GM18505 (cell line): ENCODE results near the gene ANKRD29.

Experiments
- ATAC-seq: cut with Tn5 transposase; IDR thresholded peaks from one replicate; pipeline ENCODE4 v1.9.1; 2021; ENCODE audit not compliant: unreplicated experiment
- POLR2A ChIP-seq: IDR thresholded peaks from 4 replicates; pipeline ENCODE4 v1.6.1; 2011; ENCODE audit warnings: borderline replicate concordance; ENCODE audit not compliant: insufficient read depth, insufficient read length; ENCODE audit errors: extremely low read depth

The ANKRD29 gene

GRCh38 chr18:23612434-23613090 is 50.1 kb downstream of the ANKRD29 start:
- no peak for ATAC-seq
- TF ChIP-seq POLR2A = no peak

GRCh38 chr18:23609390-23610023 is 53.2 kb downstream of the ANKRD29 start:
- no peak for TF ChIP-seq POLR2A
- no peak for ATAC-seq

- no peak for ATAC-seq
- TF ChIP-seq POLR2A = no peak
Observed at GRCh38 chr18:23608211-23608610, 54.5 kb downstream of the ANKRD29 start.

GRCh38 chr18:23605941-23606340 is 56.8 kb downstream of the ANKRD29 start:
- ATAC-seq = no peak

GRCh38 chr18:23599809-23600208 is 62.9 kb downstream of the ANKRD29 start:
- ATAC-seq = no peak
- TF ChIP-seq POLR2A = no peak

More at GRCh38 chr18:23605941-23606340, 56.8 kb downstream of the ANKRD29 start:
- no peak for TF ChIP-seq POLR2A

- no peak for ATAC-seq
- TF ChIP-seq POLR2A = no peak
Observed at GRCh38 chr18:23596183-23596582, 66.5 kb downstream of the ANKRD29 start.

GRCh38 chr18:23595591-23595990 is 67.1 kb downstream of the ANKRD29 start:
- TF ChIP-seq POLR2A = no peak
- ATAC-seq = no peak

- no peak for ATAC-seq
- no peak for TF ChIP-seq POLR2A
Observed at GRCh38 chr18:23593720-23594119, 69.0 kb downstream of the ANKRD29 start.

- no peak for ATAC-seq
Observed at GRCh38 chr18:23592911-23593310, 69.8 kb downstream of the ANKRD29 start.

GRCh38 chr18:23591011-23591410 is 71.7 kb downstream of the ANKRD29 start:
- no peak for ATAC-seq
- no peak for TF ChIP-seq POLR2A

More at GRCh38 chr18:23592911-23593310, 69.8 kb downstream of the ANKRD29 start:
- no peak for TF ChIP-seq POLR2A

- ATAC-seq = no peak
- TF ChIP-seq POLR2A = no peak
Observed at GRCh38 chr18:23588836-23589560, 73.7 kb downstream of the ANKRD29 start.

- ATAC-seq = no peak
- TF ChIP-seq POLR2A = no peak
Observed at GRCh38 chr18:23587220-23587642, 75.5 kb downstream of the ANKRD29 start.

- TF ChIP-seq POLR2A = peak; percentile 98
- ATAC-seq = peak; percentile 87
Observed at GRCh38 chr18:23586249-23587196, 76.2 kb downstream of the ANKRD29 start, which contains the start of gene NPC1. Gene NPC1 (minus strand): TSS chr18:23586506. CDS start chr18:23586343, 163 bp downstream.
